GM12872 (cell line): ENCODE results near the gene MEIOB.
A peak's percentile ranks its signal among the peaks of the same experiment; 100 is the strongest.

Source experiments
- CTCF ChIP-seq: IDR thresholded peaks from 3 replicates; pipeline ENCODE4 v1.5.1; 2011; ENCODE audit warnings: low read depth, mild to moderate bottlenecking, low read length, moderate library complexity; ENCODE audit not compliant: insufficient read depth

The MEIOB gene

GRCh38 chr16:1863681-1864460 lies 8.1 kb downstream of the MEIOB start:
- peak; percentile 31; the same call in 1 of the 3 replicates for TF ChIP-seq CTCF

- no peak for TF ChIP-seq CTCF
These were observed 9.6 kb downstream of the MEIOB start for GRCh38 chr16:1862394-1862793.

GRCh38 chr16:1861730-1862129 lies 10.2 kb downstream of the MEIOB start:
- TF ChIP-seq CTCF: no peak

GRCh38 chr16:1859650-1860049 lies 12.3 kb downstream of the MEIOB start:
- TF ChIP-seq CTCF: no peak

- no peak for TF ChIP-seq CTCF
These were observed 13.6 kb downstream of the MEIOB start for GRCh38 chr16:1858189-1858865.

- no peak for TF ChIP-seq CTCF
These were observed 14.4 kb downstream of the MEIOB start for GRCh38 chr16:1857433-1858097.

GRCh38 chr16:1851793-1852192 lies 20.2 kb downstream of the MEIOB start:
- TF ChIP-seq CTCF: no peak
